ENCODE results near the gene CDH18.
A peak's percentile ranks its signal among the peaks of the same experiment; 100 is the strongest.

CDH18 gene

DNA sequence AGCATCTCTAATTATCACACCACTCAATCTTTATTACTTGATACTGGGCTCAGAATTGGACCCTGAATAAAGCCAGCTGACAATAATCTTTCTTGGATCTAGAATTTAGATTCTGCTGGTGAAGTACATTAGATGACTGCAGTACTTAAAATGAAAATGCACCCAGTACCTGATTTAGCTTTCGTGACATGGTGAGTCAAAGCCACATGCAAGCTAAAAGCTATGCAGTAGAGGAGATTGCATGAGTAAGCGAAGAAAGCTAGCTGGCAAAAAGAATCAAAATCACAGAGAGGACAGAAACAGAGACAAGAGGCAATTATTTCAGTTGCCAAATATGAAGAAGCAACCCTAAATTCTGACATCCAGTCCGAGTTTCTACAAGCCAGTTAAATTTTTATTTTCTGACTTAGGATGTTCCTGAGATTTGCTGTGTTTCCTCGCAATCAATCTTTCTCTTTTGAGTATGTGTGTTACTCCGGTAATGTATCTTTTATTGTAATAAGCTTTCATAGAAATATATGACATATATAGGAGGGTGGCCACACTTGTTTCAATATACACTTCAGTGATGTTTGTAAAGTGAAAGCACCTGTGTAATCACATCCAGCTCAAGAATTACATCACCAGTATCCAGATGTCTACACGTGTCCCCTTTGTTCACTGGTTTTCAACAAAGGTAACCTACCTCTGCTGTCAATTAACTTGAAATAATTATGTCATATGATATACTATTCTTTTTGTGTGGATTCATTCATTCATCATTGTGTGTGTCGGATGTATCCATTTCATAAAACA, 101.7 kb downstream of the CDH18 start:
- no peak overlapping the region for H3K4me3 ChIP-seq (replicated peaks; ENCODE audit: low read depth, low read length)
- DNase-seq (ENCODE audit: low read depth), result peak; percentile 50
- TF ChIP-seq, protein P1, sequence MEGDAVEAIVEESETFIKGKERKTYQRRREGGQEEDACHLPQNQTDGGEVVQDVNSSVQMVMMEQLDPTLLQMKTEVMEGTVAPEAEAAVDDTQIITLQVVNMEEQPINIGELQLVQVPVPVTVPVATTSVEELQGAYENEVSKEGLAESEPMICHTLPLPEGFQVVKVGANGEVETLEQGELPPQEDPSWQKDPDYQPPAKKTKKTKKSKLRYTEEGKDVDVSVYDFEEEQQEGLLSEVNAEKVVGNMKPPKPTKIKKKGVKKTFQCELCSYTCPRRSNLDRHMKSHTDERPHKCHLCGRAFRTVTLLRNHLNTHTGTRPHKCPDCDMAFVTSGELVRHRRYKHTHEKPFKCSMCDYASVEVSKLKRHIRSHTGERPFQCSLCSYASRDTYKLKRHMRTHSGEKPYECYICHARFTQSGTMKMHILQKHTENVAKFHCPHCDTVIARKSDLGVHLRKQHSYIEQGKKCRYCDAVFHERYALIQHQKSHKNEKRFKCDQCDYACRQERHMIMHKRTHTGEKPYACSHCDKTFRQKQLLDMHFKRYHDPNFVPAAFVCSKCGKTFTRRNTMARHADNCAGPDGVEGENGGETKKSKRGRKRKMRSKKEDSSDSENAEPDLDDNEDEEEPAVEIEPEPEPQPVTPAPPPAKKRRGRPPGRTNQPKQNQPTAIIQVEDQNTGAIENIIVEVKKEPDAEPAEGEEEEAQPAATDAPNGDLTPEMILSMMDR (IDR thresholded peaks at IDR 0.05; ENCODE audit: low read length, missing control alignments), result no peak

DNA sequence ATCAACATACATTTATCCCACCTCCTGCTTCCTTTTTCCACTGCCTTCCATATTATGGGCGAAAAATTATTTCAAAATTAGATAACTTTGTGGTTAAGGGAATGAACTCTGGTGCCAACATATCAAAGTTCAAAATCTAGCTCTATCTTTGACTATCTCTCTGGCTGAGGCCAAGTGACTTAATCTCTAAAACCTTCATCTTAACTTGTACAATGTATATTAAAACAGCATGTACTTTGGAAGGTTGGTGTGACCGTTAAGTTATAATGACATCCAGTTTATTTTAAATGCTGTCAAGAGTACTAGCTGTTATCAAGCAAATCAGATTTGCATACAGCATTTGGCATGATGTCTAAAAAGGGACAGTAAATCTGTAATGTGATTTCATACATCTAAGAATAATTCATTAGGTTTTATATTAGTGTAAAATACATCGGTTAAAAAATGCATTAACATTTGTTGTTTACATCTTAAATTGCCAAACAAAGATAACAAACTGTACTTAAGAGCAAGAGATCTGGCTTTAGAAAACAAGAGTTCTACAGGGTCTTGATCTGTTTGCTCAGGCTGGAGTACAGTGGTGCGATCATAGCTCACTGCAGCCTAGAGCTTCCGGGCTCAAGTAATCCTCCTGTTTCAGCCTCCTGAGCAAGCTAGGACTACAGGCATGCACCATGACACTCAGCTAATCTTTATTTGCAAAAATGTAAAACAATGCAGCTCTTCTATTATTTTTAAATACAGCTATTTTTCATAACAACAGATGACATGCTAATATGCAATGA, 102.8 kb downstream of the CDH18 start:
- DNase-seq (ENCODE audit: low read depth), result no peak
- H3K4me3 ChIP-seq (replicated peaks; ENCODE audit: low read depth, low read length), result no peak overlapping the region
- TF ChIP-seq, protein P1 (IDR thresholded peaks at IDR 0.05; ENCODE audit: low read length, missing control alignments), result no peak

DNA sequence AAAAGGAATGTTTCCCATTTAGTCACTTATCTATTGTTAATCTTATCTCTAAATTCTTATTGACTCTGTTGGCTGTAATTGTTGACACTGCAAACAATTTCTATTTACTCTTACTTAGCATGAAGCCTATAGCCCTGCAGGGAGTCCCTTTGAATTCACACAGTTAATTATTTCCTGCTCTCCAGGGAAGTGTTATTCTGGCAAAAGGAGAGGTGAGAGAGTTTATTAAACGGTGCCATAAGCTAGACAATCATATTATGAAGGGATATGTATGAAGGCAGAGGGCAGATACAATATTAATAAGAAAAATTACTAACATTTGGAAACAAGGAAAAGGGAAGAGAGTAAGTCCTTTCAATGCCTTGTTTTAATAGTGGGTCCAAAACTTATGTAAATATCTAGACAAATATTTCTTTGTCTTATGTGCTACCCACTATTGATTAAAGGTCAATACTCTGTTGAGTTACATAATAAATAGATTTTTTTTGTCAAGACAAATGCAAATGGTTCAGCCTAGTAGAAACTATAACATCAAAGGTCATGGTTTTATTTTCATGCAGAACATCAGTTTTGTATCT, 107.1 kb downstream of the CDH18 start:
- DNase-seq (ENCODE audit: low read depth), result no peak
- no peak overlapping the region for H3K4me3 ChIP-seq (replicated peaks; ENCODE audit: low read depth, low read length)
- TF ChIP-seq, protein P1 (IDR thresholded peaks at IDR 0.05; ENCODE audit: low read length, missing control alignments), result no peak

DNA sequence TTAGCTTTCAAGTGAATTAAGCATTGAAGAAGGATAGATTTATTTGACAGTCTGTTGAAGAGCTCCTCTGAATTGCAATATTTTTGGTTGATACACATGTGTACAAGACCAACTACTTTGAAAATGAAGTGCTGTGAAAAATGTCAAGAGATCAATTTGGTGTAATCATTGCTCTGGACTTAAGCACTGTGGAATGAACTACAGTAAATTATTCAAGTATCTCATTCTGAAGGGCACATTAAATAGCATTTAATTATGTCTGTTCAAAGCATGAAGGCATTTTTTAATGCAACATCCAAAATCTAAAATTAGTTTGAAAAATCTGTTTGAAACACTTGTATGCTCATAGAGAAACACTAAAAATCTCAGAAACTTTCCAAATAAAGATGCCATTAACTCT, 107.5 kb downstream of the CDH18 start:
- TF ChIP-seq, protein P1 (IDR thresholded peaks at IDR 0.05; ENCODE audit: low read length, missing control alignments), result no peak
- H3K4me3 ChIP-seq (replicated peaks; ENCODE audit: low read depth, low read length), result no peak overlapping the region
- no peak for DNase-seq (ENCODE audit: low read depth)

DNA sequence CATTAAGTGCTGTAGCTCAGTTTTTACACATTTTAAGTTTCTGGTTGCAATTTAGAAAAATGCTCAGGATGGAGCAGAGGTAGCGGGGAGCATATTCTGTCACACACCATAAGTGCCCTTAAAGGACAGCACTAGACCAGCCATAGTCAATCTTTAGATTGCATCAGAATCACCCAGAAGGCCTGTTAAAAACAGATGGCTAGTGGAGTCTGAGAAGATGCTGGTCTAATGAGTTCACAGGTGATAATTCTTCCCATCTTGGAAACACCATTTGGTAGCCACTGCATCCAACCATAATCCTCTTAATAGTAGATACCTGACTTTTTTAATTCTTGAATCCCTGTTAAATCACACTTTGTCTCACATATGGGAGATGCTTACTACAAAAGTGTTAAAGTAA, 113.2 kb downstream of the CDH18 start:
- H3K4me3 ChIP-seq (replicated peaks; ENCODE audit: low read depth, low read length), result no peak overlapping the region
- DNase-seq (ENCODE audit: low read depth), result no peak
- TF ChIP-seq, protein P1 (IDR thresholded peaks at IDR 0.05; ENCODE audit: low read length, missing control alignments), result no peak

DNA sequence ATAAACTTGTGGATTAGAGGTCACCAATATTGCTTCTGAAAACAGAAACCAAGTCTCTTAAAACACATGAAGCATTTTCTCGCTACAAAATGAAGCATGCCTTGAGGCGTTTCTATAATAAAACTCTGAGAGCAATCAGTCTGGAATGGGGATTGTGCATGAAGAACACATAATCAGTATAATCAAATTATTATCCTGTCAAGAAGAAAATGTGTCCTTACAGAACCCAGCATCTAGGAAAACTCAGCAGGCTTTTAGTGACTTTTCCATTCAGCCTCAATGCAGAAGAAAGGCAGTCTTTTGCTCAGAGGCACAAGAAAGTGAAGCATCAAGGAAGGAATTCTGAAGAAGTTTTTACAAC, 121.9 kb downstream of the CDH18 start:
- no peak for DNase-seq (ENCODE audit: low read depth)
- H3K4me3 ChIP-seq (replicated peaks; ENCODE audit: low read depth, low read length), result no peak overlapping the region
- TF ChIP-seq, protein P1 (IDR thresholded peaks at IDR 0.05; ENCODE audit: low read length, missing control alignments), result no peak
